ENCODE data around the gene HMGCS2.

Gene HMGCS2

GRCh38 chr1:119768778-119769177 is at the start of gene HMGCS2:
HMGCS2 (minus strand) TSS chr1:119768905; CDS start chr1:119768844, 61 bp downstream.
- no peak for DNase-seq

- no peak for DNase-seq
Measured at GRCh38 chr1:119818181-119818580, 49.5 kb upstream of the HMGCS2 start.

GRCh38 chr1:119816407-119816806 is 47.7 kb upstream of the HMGCS2 start:
- DNase-seq, result no peak

GRCh38 chr1:119815928-119816327 is 47.2 kb upstream of the HMGCS2 start:
- DNase-seq, result no peak

GRCh38 chr1:119815361-119815760 is 46.7 kb upstream of the HMGCS2 start:
- no peak for DNase-seq

- no peak for DNase-seq
Measured at GRCh38 chr1:119814288-119814687, 45.6 kb upstream of the HMGCS2 start.

GRCh38 chr1:119811985-119812557 is 43.4 kb upstream of the HMGCS2 start:
- DNase-seq, result no peak

GRCh38 chr1:119811387-119811786 is 42.7 kb upstream of the HMGCS2 start, which contains the start of gene REG4:
REG4 (minus strand) TSS chr1:119811460; CDS start chr1:119808769, 2,691 bp downstream.
- DNase-seq, result no peak

GRCh38 chr1:119808972-119809550 is 40.4 kb upstream of the HMGCS2 start:
- peak; percentile 14 for DNase-seq

- no peak for DNase-seq
Measured at GRCh38 chr1:119808491-119808890, 39.8 kb upstream of the HMGCS2 start.

- no peak for DNase-seq
Measured at GRCh38 chr1:119806489-119806888, 37.8 kb upstream of the HMGCS2 start.

GRCh38 chr1:119805746-119806145 is 37.0 kb upstream of the HMGCS2 start:
- no peak for DNase-seq

- no peak for DNase-seq
Measured at GRCh38 chr1:119805247-119805646, 36.5 kb upstream of the HMGCS2 start.

- DNase-seq, result no peak
Measured at GRCh38 chr1:119799599-119800177, 31.0 kb upstream of the HMGCS2 start.

- no peak for DNase-seq
Measured at GRCh38 chr1:119799003-119799402, 30.3 kb upstream of the HMGCS2 start.

- DNase-seq, result no peak
Measured at GRCh38 chr1:119797606-119798005, 28.9 kb upstream of the HMGCS2 start.

- DNase-seq, result no peak
Measured at GRCh38 chr1:119797162-119797561, 28.5 kb upstream of the HMGCS2 start.

- DNase-seq, result no peak
Measured at GRCh38 chr1:119795261-119796200, 26.8 kb upstream of the HMGCS2 start.

- no peak for DNase-seq
Measured at GRCh38 chr1:119794876-119795240, 26.2 kb upstream of the HMGCS2 start.

- no peak for DNase-seq
Measured at GRCh38 chr1:119794230-119794875, 25.6 kb upstream of the HMGCS2 start.

- DNase-seq, result no peak
Measured at GRCh38 chr1:119791377-119791776, 22.7 kb upstream of the HMGCS2 start.

GRCh38 chr1:119790451-119791198 is 21.9 kb upstream of the HMGCS2 start:
- DNase-seq, result no peak

Measured in 8988T (cell line).